ENCODE results near the gene GLIS1.

GLIS1 gene

GRCh38 chr1:53686091-53686964, 52.6 kb downstream of the GLIS1 start:
- no peak for DNase-seq (ENCODE audit: low spot score)
- TF ChIP-seq CTCF (IDR thresholded peaks at IDR 0.05; ENCODE audit: extremely low read depth, insufficient read depth, missing control alignments): no peak
- in situ Hi-C loops (cut with MboI; ENCODE audit: low pct_unique_long_range_greater_than_20kb, low sequenced_read_pairs, unreplicated experiment): no loop called here

- no peak for TF ChIP-seq CTCF (IDR thresholded peaks at IDR 0.05; ENCODE audit: extremely low read depth, insufficient read depth, missing control alignments)
- no peak for DNase-seq (ENCODE audit: low spot score)
- in situ Hi-C loops (cut with MboI; ENCODE audit: low pct_unique_long_range_greater_than_20kb, low sequenced_read_pairs, unreplicated experiment): no loop called here
Observed at GRCh38 chr1:53685272-53686051, 53.5 kb downstream of the GLIS1 start.

GRCh38 chr1:53684741-53685140, 54.2 kb downstream of the GLIS1 start:
- no peak for TF ChIP-seq CTCF (IDR thresholded peaks at IDR 0.05; ENCODE audit: extremely low read depth, insufficient read depth, missing control alignments)

GRCh38 chr1:53683986-53684740, 54.8 kb downstream of the GLIS1 start:
- DNase-seq (ENCODE audit: low spot score): no peak
- no peak for TF ChIP-seq CTCF (IDR thresholded peaks at IDR 0.05; ENCODE audit: extremely low read depth, insufficient read depth, missing control alignments)
- in situ Hi-C loops (cut with MboI; ENCODE audit: low pct_unique_long_range_greater_than_20kb, low sequenced_read_pairs, unreplicated experiment): no loop called here

More at GRCh38 chr1:53684741-53685140, 54.2 kb downstream of the GLIS1 start:
- in situ Hi-C loops (cut with MboI; ENCODE audit: low pct_unique_long_range_greater_than_20kb, low sequenced_read_pairs, unreplicated experiment): no loop called here
- DNase-seq (ENCODE audit: low spot score): no peak

- in situ Hi-C loops (cut with MboI; ENCODE audit: low pct_unique_long_range_greater_than_20kb, low sequenced_read_pairs, unreplicated experiment): no loop called here
- no peak for DNase-seq (ENCODE audit: low spot score)
- TF ChIP-seq CTCF (IDR thresholded peaks at IDR 0.05; ENCODE audit: extremely low read depth, insufficient read depth, missing control alignments): no peak
Observed at GRCh38 chr1:53682881-53683280, 56.1 kb downstream of the GLIS1 start.

GRCh38 chr1:53681977-53682685, 56.8 kb downstream of the GLIS1 start:
- in situ Hi-C loops (cut with MboI; ENCODE audit: low pct_unique_long_range_greater_than_20kb, low sequenced_read_pairs, unreplicated experiment): no loop called here
- DNase-seq (ENCODE audit: low spot score): peak; percentile 70
- peak; percentile 49 for TF ChIP-seq CTCF (IDR thresholded peaks at IDR 0.05; ENCODE audit: extremely low read depth, insufficient read depth, missing control alignments)

Measured in GM13977 (cell line).